ENCODE results near the gene LDB2. TPM values are rescaled to one million over a fixed set of nuclear protein-coding genes. Genes with fewer than 3 reads are reported as not detected.

The LDB2 gene
- total and polyA plus RNA-seq, 2 of the 8 experiments (the other 6 are each of a cell fraction or from before 2014, with no cell fraction given): 57.0 to 140 TPM

DNA sequence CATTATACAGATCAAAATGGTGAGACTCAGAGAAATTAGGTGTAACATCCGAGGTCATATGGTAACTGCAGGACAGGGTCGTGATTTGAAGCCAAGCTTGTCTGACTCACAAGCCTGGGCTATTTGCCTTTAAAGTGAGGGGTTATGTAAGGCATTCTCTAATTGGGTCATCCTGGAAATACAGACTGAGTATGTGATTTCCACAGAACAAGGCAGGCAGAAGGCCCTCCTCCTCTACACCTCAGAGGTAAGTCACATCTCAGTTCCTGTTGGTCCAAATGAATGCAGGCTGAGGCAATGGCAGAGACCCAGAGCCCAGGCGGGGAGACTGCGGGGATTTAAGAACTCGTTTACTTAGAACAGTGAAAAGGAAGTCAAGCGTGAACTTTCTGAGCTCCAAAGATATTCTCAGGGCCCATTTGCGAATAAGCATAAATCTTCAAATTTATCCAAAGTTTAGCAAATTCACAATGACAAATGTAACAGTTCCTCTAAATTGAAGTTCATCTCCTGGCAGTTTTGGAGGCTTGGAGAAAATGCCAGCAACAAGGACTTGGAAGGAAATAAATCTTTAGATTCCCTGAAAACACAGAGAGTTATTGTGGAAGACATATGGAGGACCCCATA lies 153.3 kb downstream of the LDB2 start (continued):
- TF ChIP-seq SIN3A (conservative IDR thresholded peaks at IDR 0.05 in 1 of 2, IDR thresholded peaks at IDR 0.05 in 1 of 2; ENCODE audit: low read depth in 1 of 2, low read length in 2 of 2): no peak
- TF ChIP-seq CHD2 (IDR thresholded peaks at IDR 0.05; ENCODE audit: low read length): no peak
- no peak for TF ChIP-seq TAF7 (optimal IDR thresholded peaks at IDR 0.05; ENCODE audit: borderline replicate concordance, low read depth, low read length)
- TF ChIP-seq GTF2F1 (IDR thresholded peaks at IDR 0.05; ENCODE audit: borderline replicate concordance, low read depth, low read length): no peak
- TF ChIP-seq BRCA1 (IDR thresholded peaks at IDR 0.05; ENCODE audit: low read depth, low read length): no peak
- TF ChIP-seq BACH1 (IDR thresholded peaks at IDR 0.05; ENCODE audit: low read length): no peak
- no peak for TF ChIP-seq EZH2 (IDR thresholded peaks at IDR 0.05; ENCODE audit: low read depth, low read length, severe bottlenecking)
- TF ChIP-seq CBX5 (IDR thresholded peaks at IDR 0.05; ENCODE audit: low read depth, low read length): no peak
- no peak for TF ChIP-seq ZNF274 (IDR thresholded peaks at IDR 0.05; ENCODE audit: borderline replicate concordance, extremely low read depth, low read length)

All from H1 (cell line).